Fibroblast of lung (primary cell): Measurements from ENCODE around the gene MIEF1. TPM values are rescaled to one million over a fixed set of nuclear protein-coding genes. Genes with fewer than 3 reads are reported as not detected.

Source experiments
- DNase-seq, 2 donors: peaks; one replicate each; pipeline versions ENCODE4 v3.0.0 to v3.0.0-alpha.2; 2010; ENCODE audit warnings: low read depth in 2 of 2
- H2AFZ ChIP-seq: 2 replicates; pipeline ENCODE4 v1.5.1; 2012; ENCODE audit warnings: low read length, control low read depth, inconsistent platforms
- H3K27ac ChIP-seq: 2 replicates; pipeline ENCODE4 v1.5.1; 2011; ENCODE audit warnings: low read length, control low read depth; ENCODE audit not compliant: insufficient read depth
- H3K27me3 ChIP-seq: 2 replicates; pipeline ENCODE4 v1.5.1; 2011; ENCODE audit warnings: mild to moderate bottlenecking, low read length; ENCODE audit not compliant: control insufficient read depth, insufficient read depth
- H3K36me3 ChIP-seq: 2 replicates; pipeline ENCODE4 v1.5.1; 2011; ENCODE audit warnings: low read length; ENCODE audit not compliant: control insufficient read depth, insufficient read depth
- H3K4me1 ChIP-seq: 2 replicates; pipeline ENCODE4 v1.5.1; 2011; ENCODE audit warnings: low read length; ENCODE audit not compliant: control insufficient read depth, insufficient read depth; ENCODE audit errors: extremely low read depth
- H3K4me2 ChIP-seq: 2 replicates; pipeline ENCODE4 v1.5.1; 2011; ENCODE audit warnings: low read length, control low read depth; ENCODE audit not compliant: insufficient read depth; ENCODE audit errors: extremely low read depth
- H3K4me3 ChIP-seq, 4 experiments: fragments of 200-600 bp in 1 of 4; sonication (generic) in 1 of 4; replicated peaks in 1 of 4; 2 replicates each; pipeline ENCODE4 v1.5.1; 2011 to 2016; ENCODE audit warnings: low read length in 4 of 4, low read depth in 3 of 4, mild to moderate bottlenecking in 3 of 4, control low read depth in 2 of 4, inconsistent platforms in 1 of 4, mixed read lengths in 1 of 4; ENCODE audit not compliant: insufficient read depth in 1 of 4; ENCODE audit errors: control extremely low read depth in 1 of 4
- H3K79me2 ChIP-seq: 2 replicates; pipeline ENCODE4 v1.5.1; 2012; ENCODE audit warnings: mild to moderate bottlenecking, low read length, inconsistent platforms; ENCODE audit not compliant: control insufficient read depth, insufficient read depth
- H3K9ac ChIP-seq: 2 replicates; pipeline ENCODE4 v1.5.1; 2011; ENCODE audit warnings: mild to moderate bottlenecking, low read length, control low read depth; ENCODE audit not compliant: insufficient read depth
- H3K9me3 ChIP-seq: 2 replicates; pipeline ENCODE4 v1.5.1; 2012; ENCODE audit warnings: low read depth, low read length; ENCODE audit not compliant: control insufficient read depth, insufficient read depth
- H4K20me1 ChIP-seq: 2 replicates; pipeline ENCODE4 v1.5.1; 2011; ENCODE audit warnings: low read length; ENCODE audit not compliant: control insufficient read depth, insufficient read depth; ENCODE audit errors: extremely low read depth
- EZH2 ChIP-seq: IDR thresholded peaks from 2 replicates; pipeline ENCODE4 v1.5.1; 2012; ENCODE audit warnings: low read length, control low read depth, mild to moderate bottlenecking; ENCODE audit errors: missing control alignments
- polyA plus RNA-seq, 2 donors: library from polyadenylated mRNA; depleted of rRNA in 1 of 2; stranded (reverse) in 1 of 2; unstranded in 1 of 2; fragments of >200 nt; gene quantifications; 2 replicates each; pipeline ENCODE4 v1.2.1, GENCODE V29; 2011 to 2012; ENCODE audit warnings: missing spikeins in 1 of 2
- total RNA-seq: library from RNA; depleted of rRNA; stranded (reverse); fragments of >200 nt; gene quantifications from 2 replicates; pipeline ENCODE4 v1.2.1, GENCODE V29; 2014
- TF ChIP-seq, protein P1 (sequence below), 2 donors: IDR thresholded peaks in 1 of 2; conservative IDR thresholded peaks in 1 of 2; 1 replicate in 1 of 2; 2 replicates in 1 of 2; pipeline ENCODE4 v1.5.1; 2011 to 2012; ENCODE audit warnings: low read length in 2 of 2, control low read depth in 1 of 2, inconsistent platforms in 1 of 2, low read depth in 1 of 2, mild to moderate bottlenecking in 1 of 2

MIEF1 gene
- total and polyA plus RNA-seq, 2 donors (not counting 1 experiment from before 2014, with no cell fraction given): 16.8 to 19.0 TPM

DNA sequence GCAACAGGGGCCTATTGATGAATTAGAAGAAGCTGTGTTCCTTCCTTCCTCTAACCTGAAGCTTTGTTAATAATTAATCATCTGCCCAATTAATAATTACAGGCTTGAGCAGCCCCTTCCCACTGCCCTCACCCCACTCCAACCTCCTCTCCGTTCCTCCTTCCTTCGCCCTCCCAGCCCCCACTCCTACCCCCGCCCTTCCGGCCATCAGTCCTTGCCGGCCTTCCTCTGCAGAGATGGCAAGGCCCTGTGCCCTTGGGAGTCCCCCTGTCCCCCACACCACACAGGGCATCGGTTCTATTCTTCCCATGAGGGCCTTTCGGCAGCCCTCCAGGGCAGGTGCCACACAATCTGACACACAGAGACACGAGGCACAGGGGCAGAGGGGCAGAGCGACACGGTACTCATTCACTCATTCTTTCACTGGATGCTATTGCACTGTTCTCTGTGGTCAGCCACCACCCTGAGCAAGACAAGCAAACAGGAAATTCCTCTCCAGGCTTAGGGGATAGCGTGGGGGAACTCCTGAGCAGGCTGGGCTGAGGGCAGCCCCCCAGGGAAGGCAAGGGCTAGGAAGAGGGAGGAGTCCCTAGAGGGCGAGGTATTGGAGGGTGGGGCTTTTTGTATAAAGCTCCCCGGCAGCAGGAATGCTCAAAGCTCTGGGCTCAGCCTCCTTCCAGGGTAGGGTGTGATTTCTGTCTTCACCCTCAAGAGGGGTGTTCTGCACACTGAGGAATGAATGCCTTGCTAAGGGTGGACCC, 30.5 kb upstream of the MIEF1 start:
- Histone ChIP-seq H2AFZ (no peak overlapping the region), H3K79me2 (no peaks in the 10 kb centered on the region), H3K27ac (no peak overlapping the region), H3K9me3 (no peaks in the 10 kb centered on the region), H3K4me1 (peaks cover 3% of the 10 kb centered on the region), H3K9ac (no peak overlapping the region), H3K27me3 (peaks cover 2% of the 10 kb centered on the region), H3K4me3 (no peak overlapping the region), H3K36me3 (no peaks in the 10 kb centered on the region), H3K4me2 (no peak overlapping the region), H4K20me1 (no peaks in the 10 kb centered on the region)
- no peak for TF ChIP-seq EZH2
- TF ChIP-seq, protein P1, sequence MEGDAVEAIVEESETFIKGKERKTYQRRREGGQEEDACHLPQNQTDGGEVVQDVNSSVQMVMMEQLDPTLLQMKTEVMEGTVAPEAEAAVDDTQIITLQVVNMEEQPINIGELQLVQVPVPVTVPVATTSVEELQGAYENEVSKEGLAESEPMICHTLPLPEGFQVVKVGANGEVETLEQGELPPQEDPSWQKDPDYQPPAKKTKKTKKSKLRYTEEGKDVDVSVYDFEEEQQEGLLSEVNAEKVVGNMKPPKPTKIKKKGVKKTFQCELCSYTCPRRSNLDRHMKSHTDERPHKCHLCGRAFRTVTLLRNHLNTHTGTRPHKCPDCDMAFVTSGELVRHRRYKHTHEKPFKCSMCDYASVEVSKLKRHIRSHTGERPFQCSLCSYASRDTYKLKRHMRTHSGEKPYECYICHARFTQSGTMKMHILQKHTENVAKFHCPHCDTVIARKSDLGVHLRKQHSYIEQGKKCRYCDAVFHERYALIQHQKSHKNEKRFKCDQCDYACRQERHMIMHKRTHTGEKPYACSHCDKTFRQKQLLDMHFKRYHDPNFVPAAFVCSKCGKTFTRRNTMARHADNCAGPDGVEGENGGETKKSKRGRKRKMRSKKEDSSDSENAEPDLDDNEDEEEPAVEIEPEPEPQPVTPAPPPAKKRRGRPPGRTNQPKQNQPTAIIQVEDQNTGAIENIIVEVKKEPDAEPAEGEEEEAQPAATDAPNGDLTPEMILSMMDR (conservative IDR thresholded peaks at IDR 0.05 in 1 of 2, IDR thresholded peaks at IDR 0.05 in 1 of 2; ENCODE audit: low read depth in 1 of 2, low read length in 2 of 2): no peak
- DNase-seq: peak in 1 of 2 donors; percentile 42

DNA sequence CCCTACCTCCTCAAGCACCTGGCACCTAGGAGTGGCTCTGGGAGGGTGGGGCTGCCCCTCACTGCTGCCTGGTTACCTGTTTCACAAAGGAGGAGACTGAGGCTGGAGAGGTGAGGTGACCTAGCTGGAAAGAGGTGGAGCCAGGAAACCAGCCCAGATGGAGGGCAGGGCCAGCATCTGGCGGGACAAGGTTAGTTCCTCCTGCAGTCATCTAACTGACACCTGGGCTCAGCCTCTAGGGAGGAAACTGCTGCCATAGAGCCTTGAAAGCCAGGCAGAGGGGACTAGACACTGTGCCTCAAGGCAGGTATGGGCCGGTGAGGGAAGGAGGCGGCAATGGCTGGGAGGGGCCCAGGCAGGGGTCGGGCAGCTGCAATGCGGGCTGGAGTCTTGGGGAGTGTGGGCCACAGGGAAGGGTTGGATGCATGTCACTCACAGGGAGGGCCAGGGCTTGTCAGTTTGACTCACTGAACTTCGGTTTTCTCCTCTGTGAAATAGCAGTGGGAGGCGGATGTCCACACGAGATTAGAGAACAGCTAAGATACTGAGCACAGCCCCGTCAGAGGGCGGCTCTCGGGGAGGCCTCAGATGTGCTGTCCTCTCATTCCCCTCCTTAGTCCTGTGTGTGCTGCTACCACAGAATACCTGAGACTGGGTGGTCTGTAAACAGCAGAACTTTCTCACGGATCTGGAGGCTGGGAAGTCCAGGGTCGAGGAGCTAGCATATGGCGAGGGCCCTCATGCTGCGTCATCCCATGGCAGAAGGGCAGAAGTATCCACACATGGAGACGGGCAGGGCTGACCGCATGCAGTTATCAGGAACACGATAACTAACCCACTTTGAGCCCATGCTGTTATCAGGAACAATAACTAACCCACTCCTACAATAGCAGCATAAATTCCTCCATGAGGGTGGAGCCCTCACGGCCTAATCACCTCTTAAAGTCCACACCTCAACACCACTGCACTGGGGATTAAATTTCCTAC, 29.2 kb upstream of the MIEF1 start:
- DNase-seq: no peak
- no peaks in the 10 kb centered on the region for H4K20me1 ChIP-seq

More for the DNA sequence above, 29.2 kb upstream of the MIEF1 start:
- H3K27ac ChIP-seq: no peak overlapping the region
- H2AFZ ChIP-seq: no peak overlapping the region
- H3K4me3 ChIP-seq: no peak overlapping the region
- no peaks in the 10 kb centered on the region for H3K9me3 ChIP-seq
- TF ChIP-seq EZH2: no peak
- TF ChIP-seq, protein P1 (conservative IDR thresholded peaks at IDR 0.05 in 1 of 2, IDR thresholded peaks at IDR 0.05 in 1 of 2; ENCODE audit: low read depth in 1 of 2, low read length in 2 of 2): no peak
- no peaks in the 10 kb centered on the region for H3K36me3 ChIP-seq
- H3K79me2 ChIP-seq: no peaks in the 10 kb centered on the region
- no peak overlapping the region for H3K9ac ChIP-seq
- no peak overlapping the region for H3K4me2 ChIP-seq
- H3K4me1 ChIP-seq: peaks cover 3% of the 10 kb centered on the region
- H3K27me3 ChIP-seq: no peaks in the 10 kb centered on the region
